ENCODE measurements around the gene LILRA5.

DNA sequence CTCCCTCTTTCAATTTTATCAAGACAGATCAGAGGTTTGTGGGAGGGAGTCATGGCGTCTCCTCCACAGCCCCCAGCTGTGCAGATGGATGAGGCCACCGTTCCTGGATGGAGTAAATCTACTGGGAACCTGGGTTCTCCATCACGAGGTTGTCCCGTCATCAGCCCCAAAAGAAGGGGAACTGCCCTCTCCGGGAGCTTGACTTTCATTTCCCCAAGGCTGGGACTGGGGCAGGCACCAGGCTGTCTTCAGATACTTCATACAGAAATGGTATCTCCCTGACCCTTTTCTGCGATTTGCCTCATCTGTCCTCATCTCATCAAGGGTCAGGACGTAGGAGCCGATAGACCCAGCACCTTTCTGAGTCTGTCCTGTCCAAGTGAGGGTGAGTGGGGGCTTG lies 41.9 kb downstream of the LILRA5 start:
- TF ChIP-seq EZH2 (IDR thresholded peaks at IDR 0.05; ENCODE audit: borderline replicate concordance, insufficient read depth, low read length, poor library complexity, severe bottlenecking), result no peak
- TF ChIP-seq POLR2AphosphoS5 (IDR thresholded peaks at IDR 0.05), result no peak
- TF ChIP-seq, protein P1, sequence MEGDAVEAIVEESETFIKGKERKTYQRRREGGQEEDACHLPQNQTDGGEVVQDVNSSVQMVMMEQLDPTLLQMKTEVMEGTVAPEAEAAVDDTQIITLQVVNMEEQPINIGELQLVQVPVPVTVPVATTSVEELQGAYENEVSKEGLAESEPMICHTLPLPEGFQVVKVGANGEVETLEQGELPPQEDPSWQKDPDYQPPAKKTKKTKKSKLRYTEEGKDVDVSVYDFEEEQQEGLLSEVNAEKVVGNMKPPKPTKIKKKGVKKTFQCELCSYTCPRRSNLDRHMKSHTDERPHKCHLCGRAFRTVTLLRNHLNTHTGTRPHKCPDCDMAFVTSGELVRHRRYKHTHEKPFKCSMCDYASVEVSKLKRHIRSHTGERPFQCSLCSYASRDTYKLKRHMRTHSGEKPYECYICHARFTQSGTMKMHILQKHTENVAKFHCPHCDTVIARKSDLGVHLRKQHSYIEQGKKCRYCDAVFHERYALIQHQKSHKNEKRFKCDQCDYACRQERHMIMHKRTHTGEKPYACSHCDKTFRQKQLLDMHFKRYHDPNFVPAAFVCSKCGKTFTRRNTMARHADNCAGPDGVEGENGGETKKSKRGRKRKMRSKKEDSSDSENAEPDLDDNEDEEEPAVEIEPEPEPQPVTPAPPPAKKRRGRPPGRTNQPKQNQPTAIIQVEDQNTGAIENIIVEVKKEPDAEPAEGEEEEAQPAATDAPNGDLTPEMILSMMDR (IDR thresholded peaks at IDR 0.05; ENCODE audit: poor library complexity, severe bottlenecking), result no peak
- no peak for TF ChIP-seq SMC3 (conservative IDR thresholded peaks at IDR 0.05; ENCODE audit: poor library complexity)
- no peak for TF ChIP-seq TAF1 (IDR thresholded peaks at IDR 0.05; ENCODE audit: low read depth)
